H1 (cell line): ENCODE results near the gene ERMARD. TPM values are rescaled to one million over a fixed set of nuclear protein-coding genes. Genes with fewer than 3 reads are reported as not detected.

ENCODE experiments used
- CTBP2 ChIP-seq: IDR thresholded peaks from 2 replicates; pipeline ENCODE4 v1.7.0; 2011; ENCODE audit warnings: borderline replicate concordance, mild to moderate bottlenecking, moderate library complexity, mixed read lengths, low read length; ENCODE audit not compliant: insufficient read depth, insufficient read length
- FOSL1 ChIP-seq: IDR thresholded peaks from 2 replicates; pipeline ENCODE4 v1.6.1; 2011; ENCODE audit warnings: mild to moderate bottlenecking, low read depth, low read length, moderate library complexity; ENCODE audit not compliant: insufficient read depth
- PHF8 ChIP-seq: fragments of 200-600 bp; sonication (generic); conservative IDR thresholded peaks from 2 replicates; pipeline ENCODE4 v1.7.1; 2012; ENCODE audit warnings: low read depth, mild to moderate bottlenecking, inconsistent platforms, low read length, moderate library complexity
- RAD21 ChIP-seq, 2 experiments: IDR thresholded peaks in 1 of 2; conservative IDR thresholded peaks in 1 of 2; 2 replicates each; pipeline ENCODE4 v1.6.1; 2011; ENCODE audit warnings: low read depth in 2 of 2, low read length in 2 of 2, improper control_type of control experiment in 1 of 2, inconsistent platforms in 1 of 2, mild to moderate bottlenecking in 1 of 2, moderate library complexity in 1 of 2
- SIRT6 ChIP-seq: IDR thresholded peaks from one replicate; pipeline ENCODE4 v1.7.1; 2012; ENCODE audit warnings: low read length, inconsistent platforms
- SIX5 ChIP-seq: IDR thresholded peaks from 2 replicates; pipeline ENCODE4 v1.6.1; 2011; ENCODE audit warnings: mild to moderate bottlenecking, low read depth, low read length
- TCF12 ChIP-seq: IDR thresholded peaks from 2 replicates; pipeline ENCODE4 v1.6.1; 2011; ENCODE audit warnings: low read depth, mild to moderate bottlenecking, low read length
- ZNF274 ChIP-seq: IDR thresholded peaks from 2 replicates; pipeline ENCODE4 v1.7.0; 2012; ENCODE audit warnings: low read length, borderline replicate concordance; ENCODE audit errors: extremely low read depth
- polyA plus RNA-seq, 7 experiments: library from polyadenylated mRNA; depleted of rRNA in 3 of 7; stranded (reverse) in 5 of 7; unstranded in 2 of 7; fragments of >200 nt in 5 of 7; fragments of 200-250 nt in 2 of 7; gene quantifications; 1 replicate in 5 of 7; 2 replicates in 1 of 7; 4 replicates in 1 of 7; pipeline versions ENCODE4 v1.2.1 to v1.2.3, GENCODE V29; 2011 to 2013; ENCODE audit warnings: missing spikeins in 2 of 7, mixed read lengths in 2 of 7
- total RNA-seq: library from RNA; stranded (reverse); fragmentation: NEBNext Ultra II Directional; extraction: Animal tissue kit (Norgen Biotek cat#: 25700); gene quantifications from 2 replicates; pipeline ENCODE4 v1.2.1, GENCODE V29; 2021
- TF ChIP-seq, protein P1 (sequence below): fragments of 300-600 bp; sonication (generic); IDR thresholded peaks from 2 replicates; pipeline ENCODE4 v1.7.1; 2012; ENCODE audit warnings: low read length, moderate library complexity, mild to moderate bottlenecking, inconsistent platforms; ENCODE audit not compliant: insufficient replicate concordance
- TF ChIP-seq, protein P2 (sequence below): IDR thresholded peaks from 2 replicates; pipeline ENCODE4 v1.6.1; 2012; ENCODE audit warnings: low read length, inconsistent platforms

The ERMARD gene
- total and polyA plus RNA-seq, 2 of the 8 experiments (the other 6 are each of a cell fraction or from before 2014, with no cell fraction given): 12.2 to 25.6 TPM

DNA sequence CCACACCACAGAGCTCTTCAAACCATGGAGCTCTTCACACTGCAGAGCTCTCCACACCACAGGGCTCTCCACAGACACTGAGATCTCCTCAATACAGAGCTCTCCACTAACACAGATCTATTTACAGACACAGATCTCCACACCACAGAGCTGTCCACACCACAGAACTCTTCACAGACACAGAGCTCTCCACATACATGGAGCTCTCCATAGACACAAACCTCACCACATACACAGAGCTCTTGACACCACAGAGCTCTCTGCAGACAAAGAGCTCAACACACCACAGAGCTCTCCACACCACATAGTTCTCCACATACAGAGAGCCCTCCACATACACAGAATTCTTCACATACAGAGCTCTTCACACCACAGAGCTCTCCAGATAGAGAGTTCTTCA lies 53.0 kb downstream of the ERMARD start (continued):
- TF ChIP-seq, protein P1, sequence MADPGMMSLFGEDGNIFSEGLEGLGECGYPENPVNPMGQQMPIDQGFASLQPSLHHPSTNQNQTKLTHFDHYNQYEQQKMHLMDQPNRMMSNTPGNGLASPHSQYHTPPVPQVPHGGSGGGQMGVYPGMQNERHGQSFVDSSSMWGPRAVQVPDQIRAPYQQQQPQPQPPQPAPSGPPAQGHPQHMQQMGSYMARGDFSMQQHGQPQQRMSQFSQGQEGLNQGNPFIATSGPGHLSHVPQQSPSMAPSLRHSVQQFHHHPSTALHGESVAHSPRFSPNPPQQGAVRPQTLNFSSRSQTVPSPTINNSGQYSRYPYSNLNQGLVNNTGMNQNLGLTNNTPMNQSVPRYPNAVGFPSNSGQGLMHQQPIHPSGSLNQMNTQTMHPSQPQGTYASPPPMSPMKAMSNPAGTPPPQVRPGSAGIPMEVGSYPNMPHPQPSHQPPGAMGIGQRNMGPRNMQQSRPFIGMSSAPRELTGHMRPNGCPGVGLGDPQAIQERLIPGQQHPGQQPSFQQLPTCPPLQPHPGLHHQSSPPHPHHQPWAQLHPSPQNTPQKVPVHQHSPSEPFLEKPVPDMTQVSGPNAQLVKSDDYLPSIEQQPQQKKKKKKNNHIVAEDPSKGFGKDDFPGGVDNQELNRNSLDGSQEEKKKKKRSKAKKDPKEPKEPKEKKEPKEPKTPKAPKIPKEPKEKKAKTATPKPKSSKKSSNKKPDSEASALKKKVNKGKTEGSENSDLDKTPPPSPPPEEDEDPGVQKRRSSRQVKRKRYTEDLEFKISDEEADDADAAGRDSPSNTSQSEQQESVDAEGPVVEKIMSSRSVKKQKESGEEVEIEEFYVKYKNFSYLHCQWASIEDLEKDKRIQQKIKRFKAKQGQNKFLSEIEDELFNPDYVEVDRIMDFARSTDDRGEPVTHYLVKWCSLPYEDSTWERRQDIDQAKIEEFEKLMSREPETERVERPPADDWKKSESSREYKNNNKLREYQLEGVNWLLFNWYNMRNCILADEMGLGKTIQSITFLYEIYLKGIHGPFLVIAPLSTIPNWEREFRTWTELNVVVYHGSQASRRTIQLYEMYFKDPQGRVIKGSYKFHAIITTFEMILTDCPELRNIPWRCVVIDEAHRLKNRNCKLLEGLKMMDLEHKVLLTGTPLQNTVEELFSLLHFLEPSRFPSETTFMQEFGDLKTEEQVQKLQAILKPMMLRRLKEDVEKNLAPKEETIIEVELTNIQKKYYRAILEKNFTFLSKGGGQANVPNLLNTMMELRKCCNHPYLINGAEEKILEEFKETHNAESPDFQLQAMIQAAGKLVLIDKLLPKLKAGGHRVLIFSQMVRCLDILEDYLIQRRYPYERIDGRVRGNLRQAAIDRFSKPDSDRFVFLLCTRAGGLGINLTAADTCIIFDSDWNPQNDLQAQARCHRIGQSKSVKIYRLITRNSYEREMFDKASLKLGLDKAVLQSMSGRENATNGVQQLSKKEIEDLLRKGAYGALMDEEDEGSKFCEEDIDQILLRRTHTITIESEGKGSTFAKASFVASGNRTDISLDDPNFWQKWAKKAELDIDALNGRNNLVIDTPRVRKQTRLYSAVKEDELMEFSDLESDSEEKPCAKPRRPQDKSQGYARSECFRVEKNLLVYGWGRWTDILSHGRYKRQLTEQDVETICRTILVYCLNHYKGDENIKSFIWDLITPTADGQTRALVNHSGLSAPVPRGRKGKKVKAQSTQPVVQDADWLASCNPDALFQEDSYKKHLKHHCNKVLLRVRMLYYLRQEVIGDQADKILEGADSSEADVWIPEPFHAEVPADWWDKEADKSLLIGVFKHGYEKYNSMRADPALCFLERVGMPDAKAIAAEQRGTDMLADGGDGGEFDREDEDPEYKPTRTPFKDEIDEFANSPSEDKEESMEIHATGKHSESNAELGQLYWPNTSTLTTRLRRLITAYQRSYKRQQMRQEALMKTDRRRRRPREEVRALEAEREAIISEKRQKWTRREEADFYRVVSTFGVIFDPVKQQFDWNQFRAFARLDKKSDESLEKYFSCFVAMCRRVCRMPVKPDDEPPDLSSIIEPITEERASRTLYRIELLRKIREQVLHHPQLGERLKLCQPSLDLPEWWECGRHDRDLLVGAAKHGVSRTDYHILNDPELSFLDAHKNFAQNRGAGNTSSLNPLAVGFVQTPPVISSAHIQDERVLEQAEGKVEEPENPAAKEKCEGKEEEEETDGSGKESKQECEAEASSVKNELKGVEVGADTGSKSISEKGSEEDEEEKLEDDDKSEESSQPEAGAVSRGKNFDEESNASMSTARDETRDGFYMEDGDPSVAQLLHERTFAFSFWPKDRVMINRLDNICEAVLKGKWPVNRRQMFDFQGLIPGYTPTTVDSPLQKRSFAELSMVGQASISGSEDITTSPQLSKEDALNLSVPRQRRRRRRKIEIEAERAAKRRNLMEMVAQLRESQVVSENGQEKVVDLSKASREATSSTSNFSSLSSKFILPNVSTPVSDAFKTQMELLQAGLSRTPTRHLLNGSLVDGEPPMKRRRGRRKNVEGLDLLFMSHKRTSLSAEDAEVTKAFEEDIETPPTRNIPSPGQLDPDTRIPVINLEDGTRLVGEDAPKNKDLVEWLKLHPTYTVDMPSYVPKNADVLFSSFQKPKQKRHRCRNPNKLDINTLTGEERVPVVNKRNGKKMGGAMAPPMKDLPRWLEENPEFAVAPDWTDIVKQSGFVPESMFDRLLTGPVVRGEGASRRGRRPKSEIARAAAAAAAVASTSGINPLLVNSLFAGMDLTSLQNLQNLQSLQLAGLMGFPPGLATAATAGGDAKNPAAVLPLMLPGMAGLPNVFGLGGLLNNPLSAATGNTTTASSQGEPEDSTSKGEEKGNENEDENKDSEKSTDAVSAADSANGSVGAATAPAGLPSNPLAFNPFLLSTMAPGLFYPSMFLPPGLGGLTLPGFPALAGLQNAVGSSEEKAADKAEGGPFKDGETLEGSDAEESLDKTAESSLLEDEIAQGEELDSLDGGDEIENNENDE: no peak
- no peak for TF ChIP-seq FOSL1
- no peak for TF ChIP-seq SIX5
- no peak for TF ChIP-seq ZNF274
- no peak for TF ChIP-seq TCF12
- TF ChIP-seq, protein P2, sequence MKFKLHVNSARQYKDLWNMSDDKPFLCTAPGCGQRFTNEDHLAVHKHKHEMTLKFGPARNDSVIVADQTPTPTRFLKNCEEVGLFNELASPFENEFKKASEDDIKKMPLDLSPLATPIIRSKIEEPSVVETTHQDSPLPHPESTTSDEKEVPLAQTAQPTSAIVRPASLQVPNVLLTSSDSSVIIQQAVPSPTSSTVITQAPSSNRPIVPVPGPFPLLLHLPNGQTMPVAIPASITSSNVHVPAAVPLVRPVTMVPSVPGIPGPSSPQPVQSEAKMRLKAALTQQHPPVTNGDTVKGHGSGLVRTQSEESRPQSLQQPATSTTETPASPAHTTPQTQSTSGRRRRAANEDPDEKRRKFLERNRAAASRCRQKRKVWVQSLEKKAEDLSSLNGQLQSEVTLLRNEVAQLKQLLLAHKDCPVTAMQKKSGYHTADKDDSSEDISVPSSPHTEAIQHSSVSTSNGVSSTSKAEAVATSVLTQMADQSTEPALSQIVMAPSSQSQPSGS: no peak
- TF ChIP-seq RAD21 (IDR thresholded peaks at IDR 0.05 in 1 of 2, conservative IDR thresholded peaks at IDR 0.05 in 1 of 2; ENCODE audit: low read depth in 2 of 2, low read length in 2 of 2): no peak
- TF ChIP-seq SIRT6: no peak
- no peak for TF ChIP-seq CTBP2
- TF ChIP-seq PHF8: no peak
- TF ChIP-seq, all 59 proteins: peak for 0
